KMS-11 (cell line): ENCODE measurements around the gene CPPED1.
"Not testable (repeated sequence)": the region's sequence is repeated elsewhere in the genome, so short reads cannot be mapped to it uniquely, and the experiment has no call there.

ENCODE experiments used
- H2AFZ ChIP-seq: fragments of 200-600 bp; sonication (generic); 2 replicates; pipeline ENCODE4 v1.6.1; 2016; ENCODE audit warnings: antibody characterized with exemption, mixed run types, low read depth
- H3K27ac ChIP-seq: fragments of 200-600 bp; sonication (generic); 2 replicates; pipeline ENCODE4 v1.6.1; 2016; ENCODE audit warnings: mild to moderate bottlenecking, mixed run types
- H3K27me3 ChIP-seq: fragments of 200-600 bp; sonication (generic); 2 replicates; pipeline ENCODE4 v1.6.1; 2017; ENCODE audit warnings: mild to moderate bottlenecking, low read depth, mixed run types, moderate library complexity; ENCODE audit not compliant: insufficient read depth
- H3K36me3 ChIP-seq: fragments of 200-600 bp; sonication (generic); 2 replicates; pipeline ENCODE4 v1.6.1; 2017; ENCODE audit warnings: mild to moderate bottlenecking, mixed run types; ENCODE audit not compliant: insufficient read depth
- H3K4me1 ChIP-seq: fragments of 200-600 bp; sonication (generic); 2 replicates; pipeline ENCODE4 v1.6.1; 2016; ENCODE audit warnings: mild to moderate bottlenecking, low read depth, mixed run types; ENCODE audit not compliant: poor library complexity, severe bottlenecking
- H3K4me2 ChIP-seq: fragments of 200-600 bp; sonication (generic); 2 replicates; pipeline ENCODE4 v1.7.0; 2016; ENCODE audit warnings: mild to moderate bottlenecking, mixed run types
- H3K4me3 ChIP-seq: fragments of 200-600 bp; sonication (generic); IDR thresholded peaks from 2 replicates; pipeline ENCODE4 v1.6.1; 2017; ENCODE audit warnings: low read depth, low read length, mixed read lengths; ENCODE audit not compliant: insufficient read depth
- H3K79me2 ChIP-seq: fragments of 200-600 bp; sonication (generic); 2 replicates; pipeline ENCODE4 v1.6.1; 2016; ENCODE audit warnings: low read depth, mixed run types; ENCODE audit not compliant: insufficient read depth
- H3K9ac ChIP-seq: fragments of 200-600 bp; sonication (generic); 2 replicates; pipeline ENCODE4 v1.6.1; 2016; ENCODE audit warnings: mild to moderate bottlenecking, mixed run types
- H4K20me1 ChIP-seq: fragments of 200-600 bp; sonication (generic); 2 replicates; pipeline ENCODE4 v1.6.1; 2016; ENCODE audit warnings: mild to moderate bottlenecking, mixed run types; ENCODE audit not compliant: insufficient read depth
- CTCF ChIP-seq: fragments of 200-600 bp; sonication (generic); conservative IDR thresholded peaks from 2 replicates; pipeline ENCODE4 v1.6.1; 2017; ENCODE audit warnings: low read depth, mild to moderate bottlenecking, antibody characterized with exemption, low read length, moderate library complexity, mixed read lengths

The CPPED1 gene

GRCh38 chr16:12794486-12795387 lies 8.9 kb downstream of the CPPED1 start:
- Histone ChIP-seq H3K9ac (no peak overlapping the region), H3K36me3 (no peaks in the 10 kb centered on the region), H3K79me2 (no peaks in the 10 kb centered on the region), H3K4me3 (no peak overlapping the region), H3K27me3 (no peaks in the 10 kb centered on the region), H3K27ac (no peak overlapping the region), H4K20me1 (no peaks in the 10 kb centered on the region), H2AFZ (no peak overlapping the region), H3K4me2 (no peak overlapping the region), H3K4me1 (no peaks in the 10 kb centered on the region)
- TF ChIP-seq CTCF: no peak

GRCh38 chr16:12793865-12794240 lies 9.8 kb downstream of the CPPED1 start:
- Histone ChIP-seq H3K4me3 (no peak overlapping the region), H2AFZ (no peak overlapping the region)

GRCh38 chr16:12793120-12793864 lies 10.4 kb downstream of the CPPED1 start:
- Histone ChIP-seq H3K4me3 (no peak overlapping the region), H3K27ac (no peak overlapping the region), H3K9ac (no peak overlapping the region), H3K36me3 (no peaks in the 10 kb centered on the region), H2AFZ (no peak overlapping the region), H3K4me1 (no peaks in the 10 kb centered on the region), H4K20me1 (no peaks in the 10 kb centered on the region), H3K79me2 (no peaks in the 10 kb centered on the region), H3K4me2 (no peak overlapping the region), H3K27me3 (no peaks in the 10 kb centered on the region)
- no peak for TF ChIP-seq CTCF

More at GRCh38 chr16:12793865-12794240, 9.8 kb downstream of the CPPED1 start:
- H3K9ac ChIP-seq: no peak overlapping the region
- H3K4me1 ChIP-seq: no peaks in the 10 kb centered on the region
- H3K4me2 ChIP-seq: no peak overlapping the region
- H3K79me2 ChIP-seq: no peaks in the 10 kb centered on the region
- no peak for TF ChIP-seq CTCF
- H3K36me3 ChIP-seq: no peaks in the 10 kb centered on the region
- no peaks in the 10 kb centered on the region for H3K27me3 ChIP-seq
- no peaks in the 10 kb centered on the region for H4K20me1 ChIP-seq
- no peak overlapping the region for H3K27ac ChIP-seq

GRCh38 chr16:12792528-12792927 lies 11.2 kb downstream of the CPPED1 start:
- not testable (repeated sequence) for H3K79me2 ChIP-seq

More at GRCh38 chr16:12792528-12792927, 11.2 kb downstream of the CPPED1 start:
- H3K36me3 ChIP-seq, H3K4me2 ChIP-seq, H3K4me3 ChIP-seq, H2AFZ ChIP-seq, H3K9ac ChIP-seq, H3K27ac ChIP-seq, H3K4me1 ChIP-seq, H3K27me3 ChIP-seq, H4K20me1 ChIP-seq: not testable (repeated sequence)
